Body of pancreas (tissue), 4 donors: ENCODE data around the gene RAB7A. TPM values are rescaled to one million over a fixed set of nuclear protein-coding genes. Genes with fewer than 3 reads are reported as not detected.
"Not testable (repeated sequence)": the region's sequence is repeated elsewhere in the genome, so short reads cannot be mapped to it uniquely, and the experiment has no call there.

Experiments
- ATAC-seq: fragments of 150-250 bp; one replicate; pipeline ENCODE4 v1.9.1; 2016
- DNase-seq, 4 donors: peaks; one replicate each; pipeline ENCODE4 v3.0.0-alpha.2; 2019
- H3K27ac ChIP-seq, 4 donors: fragments of 200-600 bp; sonication (generic); 1 replicate in 3 of 4; 2 replicates in 1 of 4; pipeline versions ENCODE4 v1.5.1 to v1.6.1; 2016 to 2019; ENCODE audit warnings: mild to moderate bottlenecking in 1 of 4, mixed read lengths in 1 of 4, moderate library complexity in 1 of 4
- H3K27me3 ChIP-seq, 2 donors: fragments of 200-600 bp; sonication (generic); one replicate each; pipeline ENCODE4 v1.6.0; 2016; ENCODE audit warnings: mild to moderate bottlenecking in 1 of 2
- H3K36me3 ChIP-seq, 2 donors: fragments of 200-600 bp; sonication (generic); replicated peaks in 1 of 2; 2 replicates each; pipeline ENCODE4 v1.5.1; 2016; ENCODE audit warnings: low read depth in 2 of 2; ENCODE audit not compliant: insufficient read depth in 1 of 2
- H3K4me1 ChIP-seq: fragments of 200-600 bp; sonication (generic); one replicate; pipeline ENCODE4 v1.6.0; 2016
- H3K4me3 ChIP-seq, 2 donors: fragments of 200-600 bp; sonication (generic); 1 replicate in 1 of 2; 2 replicates in 1 of 2; pipeline ENCODE4 v1.5.1; 2016 to 2019
- H3K9me3 ChIP-seq, 3 donors: fragments of 200-600 bp; sonication (generic); 1 replicate in 2 of 3; 2 replicates in 1 of 3; pipeline ENCODE4 v1.5.1; 2016
- POLR2A ChIP-seq, 3 donors: fragments of 450-650 bp; IDR thresholded peaks; one replicate each; pipeline ENCODE4 v1.6.1; 2016; ENCODE audit warnings: antibody characterized with exemption in 3 of 3, mild to moderate bottlenecking in 2 of 3
- WGBS, 2 donors: methylation state at CpG; one replicate each; pipeline ENCODE4 v1.1.5; 2017; 5-methylcytosine and 5-hydroxymethylcytosine counted together
- intact Hi-C: fragments of 100-400 bp; cut with DNase I; formaldehyde crosslinking; loops from one replicate; pipeline ENCODE4 v1.15.1; 2023
- total RNA-seq, 2 donors: library from RNA; depleted of rRNA; stranded (reverse); fragments of >200 nt; gene quantifications; one replicate each; pipeline ENCODE4 v1.1.0, GENCODE V29; 2016
- TF ChIP-seq, protein P1 (sequence below), 7 experiments: fragments of 450-650 bp in 4 of 7; fragments of 200-600 bp in 3 of 7; sonication (generic) in 3 of 7; IDR thresholded peaks; one replicate each; pipeline ENCODE4 v1.5.1; 2016 to 2019; ENCODE audit warnings: antibody characterized with exemption in 7 of 7

The RAB7A gene
- total RNA-seq, 2 donors from 2014 or later, result 45.7 to 64.9 TPM

DNA sequence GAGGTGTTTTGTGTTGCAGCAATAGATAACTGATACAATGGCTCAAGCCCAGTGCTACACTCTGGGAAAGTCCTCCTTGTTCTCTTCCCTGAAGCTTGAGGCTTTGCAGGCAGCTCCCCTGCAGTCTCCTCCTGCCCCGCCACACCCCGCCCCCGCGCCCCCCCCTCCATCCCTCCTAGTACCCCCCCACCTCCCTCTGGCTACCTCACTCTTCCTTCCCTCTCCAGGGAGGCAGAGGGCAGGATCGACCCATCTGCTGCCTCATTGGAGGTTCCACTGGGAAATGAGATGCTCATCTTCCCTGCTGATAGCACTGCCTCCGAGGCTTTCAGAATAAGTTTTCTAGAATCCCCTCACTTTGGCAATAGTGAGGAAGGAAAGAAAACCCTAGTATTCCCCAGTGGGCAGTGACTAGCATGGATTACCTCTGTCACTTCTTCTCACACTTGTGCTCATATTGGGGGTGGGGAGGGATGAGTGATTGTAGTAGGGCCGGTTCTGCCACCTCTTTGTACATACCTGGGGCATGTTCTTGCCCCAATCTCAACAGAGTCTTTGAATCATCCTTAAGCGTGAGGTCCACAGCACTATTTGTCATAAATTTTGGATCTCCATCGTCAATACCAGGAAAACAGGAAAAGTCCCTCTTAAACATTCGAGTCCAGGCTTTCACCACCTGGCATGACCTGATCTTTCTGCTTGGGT is 16.3 kb upstream of the RAB7A start:
- no peak overlapping the region for H3K27ac ChIP-seq
- H3K4me3 ChIP-seq, result no peak overlapping the region
- no peak for TF ChIP-seq POLR2A (IDR thresholded peaks at IDR 0.05)
- DNase-seq (no peak), ATAC-seq (no peak)
- intact Hi-C loops, result no loop called here
- no peaks in the 10 kb centered on the region for H3K36me3 ChIP-seq
- H3K4me1 ChIP-seq, result no peaks in the 10 kb centered on the region
- 49 to 67% methylated on average over 7 to 10 of the region's 10 CpGs for WGBS, 2 donors
- no peaks in the 10 kb centered on the region for H3K9me3 ChIP-seq
- H3K27me3 ChIP-seq, result no peaks in the 10 kb centered on the region

DNA sequence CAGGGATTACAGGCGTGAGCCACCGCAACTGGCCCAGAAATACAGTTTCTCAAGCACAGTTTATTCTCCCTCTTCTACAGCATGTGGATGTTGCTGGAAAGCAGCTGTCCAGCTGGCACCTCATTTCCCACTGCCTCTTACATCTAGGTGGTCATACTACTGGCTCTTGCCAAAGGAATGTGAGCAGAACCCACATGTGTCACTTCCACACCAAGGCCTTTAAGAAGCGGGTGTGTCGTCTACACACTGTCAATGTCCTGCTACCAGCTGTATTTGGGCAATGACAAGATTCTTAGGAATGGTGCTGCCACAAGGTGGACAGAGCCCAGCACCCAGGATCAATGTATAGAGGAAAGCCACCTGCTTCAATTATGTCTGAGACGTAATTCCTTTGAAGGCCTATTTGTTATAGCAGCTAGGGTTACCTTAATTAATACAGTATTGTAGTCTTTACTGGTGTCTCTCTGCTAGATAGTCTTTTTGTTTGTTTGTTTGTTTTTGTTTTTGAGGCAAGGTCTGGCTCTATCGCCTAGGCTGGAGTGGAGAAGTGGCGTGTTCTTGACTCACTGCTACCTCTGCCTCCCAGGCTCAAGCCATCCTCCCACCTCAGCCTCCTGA is 15.1 kb upstream of the RAB7A start:
- no peak overlapping the region for H3K27ac ChIP-seq
- no peak overlapping the region for H3K4me3 ChIP-seq
- DNase-seq, result no peak
- 93 to 97% methylated on average over 5 to 7 of the region's 7 CpGs for WGBS, 2 donors
- no peaks in the 10 kb centered on the region for H3K36me3 ChIP-seq
- no peaks in the 10 kb centered on the region for H3K4me1 ChIP-seq
- no peak for ATAC-seq
- H3K9me3 ChIP-seq, result no peaks in the 10 kb centered on the region
- TF ChIP-seq, protein P1, sequence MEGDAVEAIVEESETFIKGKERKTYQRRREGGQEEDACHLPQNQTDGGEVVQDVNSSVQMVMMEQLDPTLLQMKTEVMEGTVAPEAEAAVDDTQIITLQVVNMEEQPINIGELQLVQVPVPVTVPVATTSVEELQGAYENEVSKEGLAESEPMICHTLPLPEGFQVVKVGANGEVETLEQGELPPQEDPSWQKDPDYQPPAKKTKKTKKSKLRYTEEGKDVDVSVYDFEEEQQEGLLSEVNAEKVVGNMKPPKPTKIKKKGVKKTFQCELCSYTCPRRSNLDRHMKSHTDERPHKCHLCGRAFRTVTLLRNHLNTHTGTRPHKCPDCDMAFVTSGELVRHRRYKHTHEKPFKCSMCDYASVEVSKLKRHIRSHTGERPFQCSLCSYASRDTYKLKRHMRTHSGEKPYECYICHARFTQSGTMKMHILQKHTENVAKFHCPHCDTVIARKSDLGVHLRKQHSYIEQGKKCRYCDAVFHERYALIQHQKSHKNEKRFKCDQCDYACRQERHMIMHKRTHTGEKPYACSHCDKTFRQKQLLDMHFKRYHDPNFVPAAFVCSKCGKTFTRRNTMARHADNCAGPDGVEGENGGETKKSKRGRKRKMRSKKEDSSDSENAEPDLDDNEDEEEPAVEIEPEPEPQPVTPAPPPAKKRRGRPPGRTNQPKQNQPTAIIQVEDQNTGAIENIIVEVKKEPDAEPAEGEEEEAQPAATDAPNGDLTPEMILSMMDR (IDR thresholded peaks at IDR 0.05), result no peak
- no peak for TF ChIP-seq POLR2A (IDR thresholded peaks at IDR 0.05)
- intact Hi-C loops, result no loop called here
- H3K27me3 ChIP-seq, result no peaks in the 10 kb centered on the region

DNA sequence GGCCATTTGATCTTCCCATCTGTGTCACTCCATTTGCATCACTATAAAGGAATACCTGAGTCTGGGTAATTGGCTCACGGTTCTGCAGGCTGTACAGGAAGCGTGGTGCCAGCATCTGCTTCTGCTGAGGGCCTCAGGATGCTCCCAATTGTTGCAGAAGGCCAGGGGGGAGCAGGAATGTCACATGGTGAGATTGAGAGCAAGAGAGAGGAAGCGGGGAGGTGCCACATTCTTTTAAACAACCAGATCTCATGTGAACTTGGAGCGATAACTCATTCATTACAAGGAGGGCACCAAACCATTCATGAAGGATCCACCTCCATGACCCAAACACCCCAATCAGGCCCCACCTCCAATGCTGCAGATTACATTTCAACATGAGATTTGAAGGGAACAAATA is 13.1 kb upstream of the RAB7A start:
- Histone ChIP-seq H3K9me3 (no peaks in the 10 kb centered on the region), H3K36me3 (no peaks in the 10 kb centered on the region), H3K27ac (no peak overlapping the region), H3K4me1 (no peaks in the 10 kb centered on the region), H3K27me3 (no peaks in the 10 kb centered on the region), H3K4me3 (no peak overlapping the region)
- WGBS, 2 donors, result 73 to 92% methylated on average over 3 to 4 of the region's 4 CpGs
- ATAC-seq, result no peak
- no peak for DNase-seq
- intact Hi-C loops, result no loop called here
- TF ChIP-seq, protein P1 (IDR thresholded peaks at IDR 0.05), result no peak
- no peak for TF ChIP-seq POLR2A (IDR thresholded peaks at IDR 0.05)

DNA sequence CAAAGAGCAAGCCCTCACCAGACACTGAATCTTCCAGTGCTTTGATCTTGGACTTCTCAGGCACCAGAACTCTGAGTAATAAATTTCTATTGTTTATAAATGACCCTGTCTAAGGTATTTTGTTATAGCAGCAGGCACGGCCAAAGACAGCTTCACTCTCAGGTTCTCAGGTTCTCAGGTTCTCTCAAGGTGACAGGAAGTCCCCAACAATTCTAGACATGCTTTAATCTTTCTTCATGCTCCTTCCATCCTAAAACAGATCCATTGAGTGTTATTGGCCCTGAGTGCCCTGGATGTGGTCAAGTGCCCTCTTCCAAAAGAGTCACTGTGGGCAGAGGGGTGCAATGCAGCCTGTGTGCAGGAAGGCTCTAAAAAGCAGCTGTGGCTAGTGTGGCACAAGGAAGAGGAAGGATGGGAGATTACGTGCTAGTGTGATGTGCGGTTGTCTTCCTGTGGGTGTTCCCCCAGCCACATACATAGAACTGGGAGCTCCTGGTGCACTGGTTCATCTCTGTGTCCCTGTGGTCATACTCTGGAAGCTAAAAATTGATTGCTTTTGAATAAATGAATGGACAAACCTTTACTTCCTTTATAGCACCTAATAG is 11.0 kb upstream of the RAB7A start:
- Histone ChIP-seq H3K9me3 (no peaks in the 10 kb centered on the region), H3K27ac (no peak overlapping the region), H3K4me1 (no peaks in the 10 kb centered on the region), H3K36me3 (no peaks in the 10 kb centered on the region), H3K4me3 (no peak overlapping the region), H3K27me3 (no peaks in the 10 kb centered on the region)
- 70 to 91% methylated on average over 3 of the region's 3 CpGs for WGBS, 2 donors
- intact Hi-C loops, result no loop called here
- ATAC-seq (no peak), DNase-seq (peak in 1 of 4 donors; percentile 46)
- no peak for TF ChIP-seq POLR2A (IDR thresholded peaks at IDR 0.05)
- TF ChIP-seq, protein P1 (IDR thresholded peaks at IDR 0.05), result no peak

DNA sequence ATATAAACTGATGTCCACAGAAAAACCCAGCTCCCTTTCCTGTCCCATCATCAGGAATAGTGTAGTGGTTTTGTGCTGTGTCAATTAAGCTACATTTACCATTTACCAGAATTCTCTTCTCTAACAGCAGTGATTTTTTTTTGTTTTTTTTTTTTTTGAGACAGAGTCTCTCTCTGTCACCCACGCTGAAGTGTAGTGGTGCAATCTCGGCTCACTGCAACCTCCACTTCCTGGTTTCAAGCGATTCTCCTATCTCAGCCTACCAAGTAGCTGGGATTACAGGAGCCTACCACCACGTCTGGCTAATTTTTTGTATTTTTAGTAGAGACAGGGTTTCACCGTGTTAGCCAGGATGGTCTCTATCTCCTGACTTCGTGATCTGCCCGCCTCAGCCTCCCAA is 7.1 kb upstream of the RAB7A start:
- ATAC-seq, H3K27me3 ChIP-seq, H3K27ac ChIP-seq, intact Hi-C loops, H3K36me3 ChIP-seq, H3K4me3 ChIP-seq, H3K4me1 ChIP-seq, H3K9me3 ChIP-seq: not testable (repeated sequence)
- DNase-seq, result peak in 1 of 4 donors; percentile 43
- WGBS, 2 donors, result 64 to 71% methylated on average over 7 of the region's 7 CpGs
